WTC11 (cell line): ENCODE measurements around the gene STX18. TPM values are rescaled to one million over a fixed set of nuclear protein-coding genes. Genes with fewer than 3 reads are reported as not detected.

ENCODE experiments used
- ATAC-seq: fragments of 200-7000 bp; cut with Tn5 transposase; 2 replicates; pipeline ENCODE4 v1.10.0; 2021; ENCODE audit warnings: mild to moderate bottlenecking, moderate library complexity
- CTCF ChIA-PET: fragments of 300-600 bp; sonication (Branson Sonifier 250); formaldehyde crosslinking; loops from one replicate; lab custom pipeline; 2021; ENCODE audit warnings: antibody characterized with exemption; lab: Charles Lee
- POLR2A ChIA-PET: fragments of 350-600 bp; sonication (Branson Sonifier 250); formaldehyde crosslinking; loops from one replicate; lab custom pipeline; 2021; ENCODE audit warnings: antibody characterized with exemption; lab: Charles Lee
- DNase-seq: peaks from one replicate; pipeline ENCODE4 v3.0.0; 2021; ENCODE audit warnings: low spot score
- H3K27ac Mint-ChIP-seq: 2 replicates; pipeline ENCODE4 v1.8.0; 2021; ENCODE audit warnings: mixed read lengths
- H3K27me3 Mint-ChIP-seq: 2 replicates; pipeline ENCODE4 v1.8.0; 2021; ENCODE audit warnings: low read depth, mild to moderate bottlenecking, moderate library complexity, mixed read lengths
- H3K36me3 Mint-ChIP-seq: 2 replicates; pipeline ENCODE4 v1.8.0; 2021; ENCODE audit warnings: mixed read lengths
- H3K4me1 Mint-ChIP-seq: 2 replicates; pipeline ENCODE4 v1.8.0; 2022; ENCODE audit warnings: mixed read lengths
- H3K4me3 Mint-ChIP-seq: 2 replicates; pipeline ENCODE4 v1.8.0; 2021; ENCODE audit warnings: mild to moderate bottlenecking, moderate library complexity, mixed read lengths
- H3K9me3 Mint-ChIP-seq: 2 replicates; pipeline ENCODE4 v1.8.0; 2021; ENCODE audit warnings: mixed read lengths
- ATF1 ChIP-seq: sonication (generic); formaldehyde crosslinking; IDR thresholded peaks from 2 replicates; pipeline ENCODE4 v1.8.1; 2023; ENCODE audit warnings: mild to moderate bottlenecking, moderate library complexity, missing genetic modification reagents
- OVOL2 ChIP-seq: fragments of 250-450 bp; sonication (Bioruptor Pico); IDR thresholded peaks from 2 replicates; pipeline ENCODE4 v1.9.0; 2021; ENCODE audit warnings: mild to moderate bottlenecking, borderline replicate concordance
- SOX15 ChIP-seq: fragments of 250-450 bp; sonication (Bioruptor Pico); IDR thresholded peaks from 2 replicates; pipeline ENCODE4 v1.9.0; 2021; ENCODE audit warnings: mild to moderate bottlenecking
- SP1 ChIP-seq: sonication (generic); formaldehyde crosslinking; conservative IDR thresholded peaks from 2 replicates; pipeline ENCODE4 v1.8.1; 2022; ENCODE audit warnings: missing genetic modification reagents
- TEAD1 ChIP-seq: sonication (generic); formaldehyde crosslinking; IDR thresholded peaks from 2 replicates; pipeline ENCODE4 v1.8.0; 2022; ENCODE audit warnings: mild to moderate bottlenecking, missing genetic modification reagents
- ZNF416 ChIP-seq: fragments of 250-450 bp; sonication (Bioruptor Pico); IDR thresholded peaks from 2 replicates; pipeline ENCODE4 v1.9.0; 2021; ENCODE audit warnings: mild to moderate bottlenecking, inconsistent platforms
- ZNF671 ChIP-seq: fragments of 250-450 bp; sonication (Bioruptor Pico); IDR thresholded peaks from 2 replicates; pipeline ENCODE4 v1.8.0; 2021; ENCODE audit warnings: mild to moderate bottlenecking
- total RNA-seq: library from RNA; stranded (reverse); gene quantifications from 3 replicates; pipeline ENCODE4 v1.2.3, GENCODE V29; 2021
- TF ChIP-seq, protein P1 (sequence below): fragments of 250-450 bp; sonication (Bioruptor Pico); IDR thresholded peaks from 2 replicates; pipeline ENCODE4 v1.9.0; 2021; ENCODE audit warnings: moderate library complexity, mild to moderate bottlenecking, inconsistent platforms, borderline replicate concordance
- TF ChIP-seq, protein P2 (sequence below): fragments of 200-600 bp; IDR thresholded peaks from 2 replicates; pipeline ENCODE4 v1.8.0; 2022; ENCODE audit warnings: antibody characterized with exemption
- TF ChIP-seq, protein P3 (sequence below): sonication (generic); formaldehyde crosslinking; IDR thresholded peaks from 2 replicates; pipeline ENCODE4 v1.8.1; 2022; ENCODE audit warnings: low read depth, missing genetic modification reagents, borderline replicate concordance
- TF ChIP-seq, protein P4 (sequence below): sonication (generic); formaldehyde crosslinking; conservative IDR thresholded peaks from 2 replicates; pipeline ENCODE4 v1.8.1; 2022; ENCODE audit warnings: mild to moderate bottlenecking, missing genetic modification reagents
- TF ChIP-seq, protein P5 (sequence below): fragments of 250-450 bp; sonication (Bioruptor Pico); IDR thresholded peaks from 2 replicates; pipeline ENCODE4 v2.1.2; 2022; ENCODE audit warnings: mild to moderate bottlenecking, moderate library complexity
- TF ChIP-seq, protein P6 (sequence below): fragments of 250-450 bp; sonication (Bioruptor Pico); IDR thresholded peaks from 2 replicates; pipeline ENCODE4 v1.9.0; 2021; ENCODE audit warnings: mild to moderate bottlenecking
- TF ChIP-seq, protein P7 (sequence below): sonication (generic); formaldehyde crosslinking; IDR thresholded peaks from 2 replicates; pipeline ENCODE4 v1.8.0; 2022; ENCODE audit warnings: mild to moderate bottlenecking, missing genetic modification reagents
- TF ChIP-seq, protein P8 (sequence below): sonication (generic); formaldehyde crosslinking; IDR thresholded peaks from 2 replicates; pipeline ENCODE4 v1.8.0; 2023; ENCODE audit warnings: missing genetic modification reagents
- TF ChIP-seq, protein P9 (sequence below): sonication (generic); formaldehyde crosslinking; IDR thresholded peaks from 2 replicates; pipeline ENCODE4 v1.8.0; 2023; ENCODE audit warnings: missing genetic modification reagents, mild to moderate bottlenecking, borderline replicate concordance
- TF ChIP-seq, protein P10 (sequence below): sonication (generic); formaldehyde crosslinking; conservative IDR thresholded peaks from 2 replicates; pipeline ENCODE4 v1.8.1; 2023; ENCODE audit warnings: mild to moderate bottlenecking, low read depth, missing genetic modification reagents, moderate library complexity
- TF ChIP-seq, protein P11 (sequence below): sonication (generic); formaldehyde crosslinking; IDR thresholded peaks from 2 replicates; pipeline ENCODE4 v1.8.1; 2023; ENCODE audit warnings: mild to moderate bottlenecking, missing genetic modification reagents

Gene STX18
- total RNA-seq, 1 experiment from 2014 or later: 16.9 TPM

DNA sequence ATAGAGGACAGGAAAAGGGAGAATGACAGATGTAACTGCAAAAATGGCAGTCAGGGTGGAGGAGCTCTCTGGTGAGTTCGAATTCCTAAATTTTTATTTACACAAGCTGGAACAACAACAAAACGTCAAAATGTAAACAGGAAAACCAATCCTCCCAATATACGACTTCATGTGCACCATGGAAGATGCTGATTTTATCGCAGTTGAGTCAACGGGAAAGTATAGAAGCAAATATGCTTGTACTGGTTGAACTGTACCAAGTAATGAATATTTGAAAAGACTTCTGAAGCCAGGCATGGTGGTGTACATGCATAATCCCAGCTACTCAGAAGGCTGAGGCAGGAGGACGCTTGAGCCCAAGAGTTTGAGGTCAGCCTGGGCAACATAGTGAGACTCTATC lies 15.4 kb downstream of the STX18 start:
- Mint-ChIP-seq H3K4me3 (no peak overlapping the region), H3K36me3 (no peaks in the 10 kb centered on the region), H3K9me3 (no peaks in the 10 kb centered on the region), H3K27me3 (no peaks in the 10 kb centered on the region), H3K4me1 (peaks cover 14% of the 10 kb centered on the region), H3K27ac (no peak overlapping the region)
- ATAC-seq (no peak), DNase-seq (no peak)
- TF ChIP-seq, protein P1, sequence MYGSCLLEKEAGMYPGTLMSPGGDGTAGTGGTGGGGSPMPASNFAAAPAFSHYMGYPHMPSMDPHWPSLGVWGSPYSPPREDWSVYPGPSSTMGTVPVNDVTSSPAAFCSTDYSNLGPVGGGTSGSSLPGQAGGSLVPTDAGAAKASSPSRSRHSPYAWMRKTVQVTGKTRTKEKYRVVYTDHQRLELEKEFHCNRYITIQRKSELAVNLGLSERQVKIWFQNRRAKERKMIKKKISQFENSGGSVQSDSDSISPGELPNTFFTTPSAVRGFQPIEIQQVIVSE (CRISPR knock-in tag): no peak
- TF ChIP-seq, protein P2, sequence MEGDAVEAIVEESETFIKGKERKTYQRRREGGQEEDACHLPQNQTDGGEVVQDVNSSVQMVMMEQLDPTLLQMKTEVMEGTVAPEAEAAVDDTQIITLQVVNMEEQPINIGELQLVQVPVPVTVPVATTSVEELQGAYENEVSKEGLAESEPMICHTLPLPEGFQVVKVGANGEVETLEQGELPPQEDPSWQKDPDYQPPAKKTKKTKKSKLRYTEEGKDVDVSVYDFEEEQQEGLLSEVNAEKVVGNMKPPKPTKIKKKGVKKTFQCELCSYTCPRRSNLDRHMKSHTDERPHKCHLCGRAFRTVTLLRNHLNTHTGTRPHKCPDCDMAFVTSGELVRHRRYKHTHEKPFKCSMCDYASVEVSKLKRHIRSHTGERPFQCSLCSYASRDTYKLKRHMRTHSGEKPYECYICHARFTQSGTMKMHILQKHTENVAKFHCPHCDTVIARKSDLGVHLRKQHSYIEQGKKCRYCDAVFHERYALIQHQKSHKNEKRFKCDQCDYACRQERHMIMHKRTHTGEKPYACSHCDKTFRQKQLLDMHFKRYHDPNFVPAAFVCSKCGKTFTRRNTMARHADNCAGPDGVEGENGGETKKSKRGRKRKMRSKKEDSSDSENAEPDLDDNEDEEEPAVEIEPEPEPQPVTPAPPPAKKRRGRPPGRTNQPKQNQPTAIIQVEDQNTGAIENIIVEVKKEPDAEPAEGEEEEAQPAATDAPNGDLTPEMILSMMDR: no peak
- TF ChIP-seq, protein P3, sequence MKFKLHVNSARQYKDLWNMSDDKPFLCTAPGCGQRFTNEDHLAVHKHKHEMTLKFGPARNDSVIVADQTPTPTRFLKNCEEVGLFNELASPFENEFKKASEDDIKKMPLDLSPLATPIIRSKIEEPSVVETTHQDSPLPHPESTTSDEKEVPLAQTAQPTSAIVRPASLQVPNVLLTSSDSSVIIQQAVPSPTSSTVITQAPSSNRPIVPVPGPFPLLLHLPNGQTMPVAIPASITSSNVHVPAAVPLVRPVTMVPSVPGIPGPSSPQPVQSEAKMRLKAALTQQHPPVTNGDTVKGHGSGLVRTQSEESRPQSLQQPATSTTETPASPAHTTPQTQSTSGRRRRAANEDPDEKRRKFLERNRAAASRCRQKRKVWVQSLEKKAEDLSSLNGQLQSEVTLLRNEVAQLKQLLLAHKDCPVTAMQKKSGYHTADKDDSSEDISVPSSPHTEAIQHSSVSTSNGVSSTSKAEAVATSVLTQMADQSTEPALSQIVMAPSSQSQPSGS (CRISPR knock-in tag): no peak
- TF ChIP-seq ATF1 (CRISPR knock-in tag): no peak
- no peak for TF ChIP-seq SP1 (CRISPR knock-in tag)
- TF ChIP-seq ZNF671: no peak
- TF ChIP-seq, protein P4, sequence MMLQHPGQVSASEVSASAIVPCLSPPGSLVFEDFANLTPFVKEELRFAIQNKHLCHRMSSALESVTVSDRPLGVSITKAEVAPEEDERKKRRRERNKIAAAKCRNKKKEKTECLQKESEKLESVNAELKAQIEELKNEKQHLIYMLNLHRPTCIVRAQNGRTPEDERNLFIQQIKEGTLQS: no peak
- TF ChIP-seq, protein P5, sequence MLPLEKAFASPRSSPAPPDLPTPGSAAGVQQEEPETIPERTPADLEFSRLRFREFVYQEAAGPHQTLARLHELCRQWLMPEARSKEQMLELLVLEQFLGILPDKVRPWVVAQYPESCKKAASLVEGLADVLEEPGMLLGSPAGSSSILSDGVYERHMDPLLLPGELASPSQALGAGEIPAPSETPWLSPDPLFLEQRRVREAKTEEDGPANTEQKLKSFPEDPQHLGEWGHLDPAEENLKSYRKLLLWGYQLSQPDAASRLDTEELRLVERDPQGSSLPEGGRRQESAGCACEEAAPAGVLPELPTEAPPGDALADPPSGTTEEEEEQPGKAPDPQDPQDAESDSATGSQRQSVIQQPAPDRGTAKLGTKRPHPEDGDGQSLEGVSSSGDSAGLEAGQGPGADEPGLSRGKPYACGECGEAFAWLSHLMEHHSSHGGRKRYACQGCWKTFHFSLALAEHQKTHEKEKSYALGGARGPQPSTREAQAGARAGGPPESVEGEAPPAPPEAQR (CRISPR knock-in tag): no peak
- TF ChIP-seq, protein P6, sequence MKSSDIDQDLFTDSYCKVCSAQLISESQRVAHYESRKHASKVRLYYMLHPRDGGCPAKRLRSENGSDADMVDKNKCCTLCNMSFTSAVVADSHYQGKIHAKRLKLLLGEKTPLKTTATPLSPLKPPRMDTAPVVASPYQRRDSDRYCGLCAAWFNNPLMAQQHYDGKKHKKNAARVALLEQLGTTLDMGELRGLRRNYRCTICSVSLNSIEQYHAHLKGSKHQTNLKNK (CRISPR knock-in tag): no peak
- TF ChIP-seq, protein P7, sequence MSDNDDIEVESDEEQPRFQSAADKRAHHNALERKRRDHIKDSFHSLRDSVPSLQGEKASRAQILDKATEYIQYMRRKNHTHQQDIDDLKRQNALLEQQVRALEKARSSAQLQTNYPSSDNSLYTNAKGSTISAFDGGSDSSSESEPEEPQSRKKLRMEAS: no peak
- TF ChIP-seq, protein P8, sequence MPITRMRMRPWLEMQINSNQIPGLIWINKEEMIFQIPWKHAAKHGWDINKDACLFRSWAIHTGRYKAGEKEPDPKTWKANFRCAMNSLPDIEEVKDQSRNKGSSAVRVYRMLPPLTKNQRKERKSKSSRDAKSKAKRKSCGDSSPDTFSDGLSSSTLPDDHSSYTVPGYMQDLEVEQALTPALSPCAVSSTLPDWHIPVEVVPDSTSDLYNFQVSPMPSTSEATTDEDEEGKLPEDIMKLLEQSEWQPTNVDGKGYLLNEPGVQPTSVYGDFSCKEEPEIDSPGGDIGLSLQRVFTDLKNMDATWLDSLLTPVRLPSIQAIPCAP: no peak
- ChIA-PET CTCF (interaction anchor here (1.5 kb wide), 1 partner anchor 15 kb away, joined by 5 read pairs; no protein-coding TSS in a partner anchor), POLR2A (no interaction called here)

DNA sequence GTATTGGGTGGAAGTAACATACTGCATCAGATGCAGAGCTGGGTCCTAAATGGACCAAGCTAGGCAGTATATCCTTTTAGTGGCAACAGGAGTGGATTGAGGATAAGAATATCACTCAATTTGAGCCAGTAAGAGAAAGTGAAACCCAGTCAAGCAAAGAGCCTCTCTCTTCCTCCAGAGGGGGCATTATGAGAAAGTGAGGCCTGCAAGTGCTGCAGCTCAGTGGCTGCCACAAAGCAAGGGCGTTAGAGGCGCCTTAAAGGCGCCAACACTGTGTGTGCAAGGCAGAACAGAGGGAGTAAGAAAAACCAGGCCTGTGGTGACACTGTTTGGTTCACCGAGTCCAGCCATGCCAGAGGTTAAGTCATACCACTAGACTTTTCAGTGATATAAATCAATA lies 17.5 kb downstream of the STX18 start:
- Mint-ChIP-seq H3K27ac (no peak overlapping the region), H3K27me3 (no peaks in the 10 kb centered on the region), H3K9me3 (no peaks in the 10 kb centered on the region), H3K36me3 (no peaks in the 10 kb centered on the region), H3K4me1 (peaks cover 22% of the 10 kb centered on the region), H3K4me3 (no peak overlapping the region)
- peak; percentile 28 for DNase-seq
- TF ChIP-seq ZNF416 (CRISPR knock-in tag) (no peak), TEAD1 (CRISPR knock-in tag) (no peak), SOX15 (CRISPR knock-in tag) (no peak), OVOL2 (CRISPR knock-in tag) (no peak)
- TF ChIP-seq, protein P9, sequence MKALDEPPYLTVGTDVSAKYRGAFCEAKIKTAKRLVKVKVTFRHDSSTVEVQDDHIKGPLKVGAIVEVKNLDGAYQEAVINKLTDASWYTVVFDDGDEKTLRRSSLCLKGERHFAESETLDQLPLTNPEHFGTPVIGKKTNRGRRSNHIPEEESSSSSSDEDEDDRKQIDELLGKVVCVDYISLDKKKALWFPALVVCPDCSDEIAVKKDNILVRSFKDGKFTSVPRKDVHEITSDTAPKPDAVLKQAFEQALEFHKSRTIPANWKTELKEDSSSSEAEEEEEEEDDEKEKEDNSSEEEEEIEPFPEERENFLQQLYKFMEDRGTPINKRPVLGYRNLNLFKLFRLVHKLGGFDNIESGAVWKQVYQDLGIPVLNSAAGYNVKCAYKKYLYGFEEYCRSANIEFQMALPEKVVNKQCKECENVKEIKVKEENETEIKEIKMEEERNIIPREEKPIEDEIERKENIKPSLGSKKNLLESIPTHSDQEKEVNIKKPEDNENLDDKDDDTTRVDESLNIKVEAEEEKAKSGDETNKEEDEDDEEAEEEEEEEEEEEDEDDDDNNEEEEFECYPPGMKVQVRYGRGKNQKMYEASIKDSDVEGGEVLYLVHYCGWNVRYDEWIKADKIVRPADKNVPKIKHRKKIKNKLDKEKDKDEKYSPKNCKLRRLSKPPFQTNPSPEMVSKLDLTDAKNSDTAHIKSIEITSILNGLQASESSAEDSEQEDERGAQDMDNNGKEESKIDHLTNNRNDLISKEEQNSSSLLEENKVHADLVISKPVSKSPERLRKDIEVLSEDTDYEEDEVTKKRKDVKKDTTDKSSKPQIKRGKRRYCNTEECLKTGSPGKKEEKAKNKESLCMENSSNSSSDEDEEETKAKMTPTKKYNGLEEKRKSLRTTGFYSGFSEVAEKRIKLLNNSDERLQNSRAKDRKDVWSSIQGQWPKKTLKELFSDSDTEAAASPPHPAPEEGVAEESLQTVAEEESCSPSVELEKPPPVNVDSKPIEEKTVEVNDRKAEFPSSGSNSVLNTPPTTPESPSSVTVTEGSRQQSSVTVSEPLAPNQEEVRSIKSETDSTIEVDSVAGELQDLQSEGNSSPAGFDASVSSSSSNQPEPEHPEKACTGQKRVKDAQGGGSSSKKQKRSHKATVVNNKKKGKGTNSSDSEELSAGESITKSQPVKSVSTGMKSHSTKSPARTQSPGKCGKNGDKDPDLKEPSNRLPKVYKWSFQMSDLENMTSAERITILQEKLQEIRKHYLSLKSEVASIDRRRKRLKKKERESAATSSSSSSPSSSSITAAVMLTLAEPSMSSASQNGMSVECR (CRISPR knock-in tag): no peak
- TF ChIP-seq, protein P10, sequence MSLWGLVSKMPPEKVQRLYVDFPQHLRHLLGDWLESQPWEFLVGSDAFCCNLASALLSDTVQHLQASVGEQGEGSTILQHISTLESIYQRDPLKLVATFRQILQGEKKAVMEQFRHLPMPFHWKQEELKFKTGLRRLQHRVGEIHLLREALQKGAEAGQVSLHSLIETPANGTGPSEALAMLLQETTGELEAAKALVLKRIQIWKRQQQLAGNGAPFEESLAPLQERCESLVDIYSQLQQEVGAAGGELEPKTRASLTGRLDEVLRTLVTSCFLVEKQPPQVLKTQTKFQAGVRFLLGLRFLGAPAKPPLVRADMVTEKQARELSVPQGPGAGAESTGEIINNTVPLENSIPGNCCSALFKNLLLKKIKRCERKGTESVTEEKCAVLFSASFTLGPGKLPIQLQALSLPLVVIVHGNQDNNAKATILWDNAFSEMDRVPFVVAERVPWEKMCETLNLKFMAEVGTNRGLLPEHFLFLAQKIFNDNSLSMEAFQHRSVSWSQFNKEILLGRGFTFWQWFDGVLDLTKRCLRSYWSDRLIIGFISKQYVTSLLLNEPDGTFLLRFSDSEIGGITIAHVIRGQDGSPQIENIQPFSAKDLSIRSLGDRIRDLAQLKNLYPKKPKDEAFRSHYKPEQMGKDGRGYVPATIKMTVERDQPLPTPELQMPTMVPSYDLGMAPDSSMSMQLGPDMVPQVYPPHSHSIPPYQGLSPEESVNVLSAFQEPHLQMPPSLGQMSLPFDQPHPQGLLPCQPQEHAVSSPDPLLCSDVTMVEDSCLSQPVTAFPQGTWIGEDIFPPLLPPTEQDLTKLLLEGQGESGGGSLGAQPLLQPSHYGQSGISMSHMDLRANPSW (CRISPR knock-in tag): no peak
- TF ChIP-seq, protein P11, sequence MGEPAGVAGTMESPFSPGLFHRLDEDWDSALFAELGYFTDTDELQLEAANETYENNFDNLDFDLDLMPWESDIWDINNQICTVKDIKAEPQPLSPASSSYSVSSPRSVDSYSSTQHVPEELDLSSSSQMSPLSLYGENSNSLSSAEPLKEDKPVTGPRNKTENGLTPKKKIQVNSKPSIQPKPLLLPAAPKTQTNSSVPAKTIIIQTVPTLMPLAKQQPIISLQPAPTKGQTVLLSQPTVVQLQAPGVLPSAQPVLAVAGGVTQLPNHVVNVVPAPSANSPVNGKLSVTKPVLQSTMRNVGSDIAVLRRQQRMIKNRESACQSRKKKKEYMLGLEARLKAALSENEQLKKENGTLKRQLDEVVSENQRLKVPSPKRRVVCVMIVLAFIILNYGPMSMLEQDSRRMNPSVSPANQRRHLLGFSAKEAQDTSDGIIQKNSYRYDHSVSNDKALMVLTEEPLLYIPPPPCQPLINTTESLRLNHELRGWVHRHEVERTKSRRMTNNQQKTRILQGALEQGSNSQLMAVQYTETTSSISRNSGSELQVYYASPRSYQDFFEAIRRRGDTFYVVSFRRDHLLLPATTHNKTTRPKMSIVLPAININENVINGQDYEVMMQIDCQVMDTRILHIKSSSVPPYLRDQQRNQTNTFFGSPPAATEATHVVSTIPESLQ (CRISPR knock-in tag): no peak
- POLR2A ChIA-PET: no interaction called here
- ATAC-seq: peak; percentile 94
- CTCF ChIA-PET: interaction anchor here (1.0 to 2.0 kb wide), 7 partner anchors 11 to 153 kb away, joined by 3 to 9 read pairs (median 4); partner anchors contain the start of gene STX18
